Measurements from ENCODE around the gene INHBC. TPM values are rescaled to one million over a fixed set of nuclear protein-coding genes. Genes with fewer than 3 reads are reported as not detected.

Gene INHBC
- total RNA-seq, 1 experiment from 2014 or later: 0.20 TPM

- peaks cover 30 to 63% of the 10 kb centered on the region in 2 experiments for H3K4me1 ChIP-seq (ENCODE audit: control insufficient read depth in 1 of 2, insufficient read depth in 2 of 2, low read length in 2 of 2)
Observed at GRCh38 chr12:57459750-57460467, 25.3 kb downstream of the INHBC start, which contains the start of gene GLI1. TSS of gene GLI1 (plus strand) at chr12:57459785. CDS start at chr12:57463692, 3,907 bp downstream.

GRCh38 chr12:57460468-57460784 lies 25.8 kb downstream of the INHBC start:
- no peak for DNase-seq (ENCODE audit: low read depth, low spot score)
- CTCF ChIA-PET: interaction anchor here (1.2 kb wide), 1 partner anchor 195 kb away, joined by 3 read pairs; no protein-coding TSS in a partner anchor

More at GRCh38 chr12:57459750-57460467, 25.3 kb downstream of the INHBC start, which contains the start of gene GLI1:
- DNase-seq (ENCODE audit: low read depth, low spot score) (no peak), ATAC-seq (peak; percentile 21)
- RAD21 ChIA-PET (ENCODE audit: low non-redundant PET in 1 of 2, low total read pairs in 2 of 2, uncharacterized antibody in 2 of 2, unreplicated experiment in 2 of 2): no interaction called here
- Histone ChIP-seq H3K9ac (ENCODE audit: low read length) (peak within 1 kb of the TSS; percentile 57), H2AFZ (ENCODE audit: low read depth, low read length, poor library complexity, severe bottlenecking) (peak within 1 kb of the TSS; percentile 94), H3K4me2 (ENCODE audit: low read length) (peak within 1 kb of the TSS; percentile 99), H3K4me3 (replicated peaks in 1 of 2; ENCODE audit: low read depth in 1 of 2, low read length in 2 of 2) (peak within 1 kb of the TSS; percentile 75), H3K79me2 (ENCODE audit: insufficient read depth, low read length) (no peaks in the 10 kb centered on the region), H3K9me3 (ENCODE audit: control insufficient read depth in 1 of 2, insufficient read depth in 1 of 2, low read depth in 1 of 2, low read length in 2 of 2) (no peaks in the 10 kb centered on the region), H4K20me1 (ENCODE audit: insufficient read depth) (no peaks in the 10 kb centered on the region), H3K27me3 (ENCODE audit: insufficient read depth, low read length) (no peaks in the 10 kb centered on the region), H3K36me3 (ENCODE audit: control insufficient read depth in 1 of 2, insufficient read depth in 2 of 2, low read length in 2 of 2) (no peaks in the 10 kb centered on the region), H3K9me2 (ENCODE audit: insufficient read depth) (no peaks in the 10 kb centered on the region), H3K27ac (ENCODE audit: low read depth, low read length) (peak within 1 kb of the TSS; percentile 65)
- POLR2A ChIA-PET: no interaction called here
- no peak for TF ChIP-seq ZBTB33 (IDR thresholded peaks at IDR 0.05; ENCODE audit: extremely low read depth, insufficient replicate concordance, low read length)
- intact Hi-C loops (cut with micrococcal nuclease): loop anchor here (2.0 to 5.0 kb wide), 2 partner anchors 27 to 373 kb away; partner anchors contain the start of gene NAB2
- CTCF ChIA-PET: interaction anchor here (1.0 to 1.6 kb wide), 9 partner anchors 9 to 332 kb away, joined by 3 to 11 read pairs (median 4); partner anchors contain the start of genes LRP1 and SHMT2
- no TSS peak for BruUV-seq (replicated peaks)

More at GRCh38 chr12:57460468-57460784, 25.8 kb downstream of the INHBC start:
- Histone ChIP-seq H3K36me3 (ENCODE audit: control insufficient read depth in 1 of 2, insufficient read depth in 2 of 2, low read length in 2 of 2) (no peaks in the 10 kb centered on the region), H3K9me2 (ENCODE audit: insufficient read depth) (no peaks in the 10 kb centered on the region), H3K27ac (ENCODE audit: low read depth, low read length) (no peak overlapping the region), H3K79me2 (ENCODE audit: insufficient read depth, low read length) (no peaks in the 10 kb centered on the region), H3K27me3 (ENCODE audit: insufficient read depth, low read length) (no peaks in the 10 kb centered on the region), H2AFZ (ENCODE audit: low read depth, low read length, poor library complexity, severe bottlenecking) (no peak overlapping the region), H3K4me3 (replicated peaks in 1 of 2; ENCODE audit: low read depth in 1 of 2, low read length in 2 of 2) (peak overlapping the region; percentile 75), H3K9ac (ENCODE audit: low read length) (0 out of 2 replicates have a peak overlapping the region, but pooled peaks have one; percentile 11), H3K4me1 (ENCODE audit: control insufficient read depth in 1 of 2, insufficient read depth in 2 of 2, low read length in 2 of 2) (peaks cover 27 to 59% of the 10 kb centered on the region in 2 experiments), H3K4me2 (ENCODE audit: low read length) (peak overlapping the region; percentile 99), H3K9me3 (ENCODE audit: control insufficient read depth in 1 of 2, insufficient read depth in 1 of 2, low read depth in 1 of 2, low read length in 2 of 2) (no peaks in the 10 kb centered on the region), H4K20me1 (ENCODE audit: insufficient read depth) (no peaks in the 10 kb centered on the region)
- no peak for TF ChIP-seq FOSL1 (IDR thresholded peaks at IDR 0.05; ENCODE audit: low read depth)
- no peak for TF ChIP-seq EGR1 (IDR thresholded peaks at IDR 0.05; ENCODE audit: low read depth)
- ChIA-PET POLR2A (no interaction called here), RAD21 (ENCODE audit: low non-redundant PET in 1 of 2, low total read pairs in 2 of 2, uncharacterized antibody in 2 of 2, unreplicated experiment in 2 of 2) (no interaction called here)
- no TSS peak for BruUV-seq (replicated peaks)
- no peak for ATAC-seq
- intact Hi-C loops (cut with micrococcal nuclease): loop anchor here (5.0 kb wide), 1 partner anchor 373 kb away; the partner anchor contains the start of gene NAB2
